DMS153 treated with DMSO at 0.1 percent for 48 hours (cell line): ENCODE results near the gene DHRS11.

Experiments used
- DNase-seq: peaks from one replicate; lab custom pipeline; 2025; ENCODE audit not compliant: unreplicated experiment; lab: John Stamatoyannopoulos, UW

Gene DHRS11

DNA sequence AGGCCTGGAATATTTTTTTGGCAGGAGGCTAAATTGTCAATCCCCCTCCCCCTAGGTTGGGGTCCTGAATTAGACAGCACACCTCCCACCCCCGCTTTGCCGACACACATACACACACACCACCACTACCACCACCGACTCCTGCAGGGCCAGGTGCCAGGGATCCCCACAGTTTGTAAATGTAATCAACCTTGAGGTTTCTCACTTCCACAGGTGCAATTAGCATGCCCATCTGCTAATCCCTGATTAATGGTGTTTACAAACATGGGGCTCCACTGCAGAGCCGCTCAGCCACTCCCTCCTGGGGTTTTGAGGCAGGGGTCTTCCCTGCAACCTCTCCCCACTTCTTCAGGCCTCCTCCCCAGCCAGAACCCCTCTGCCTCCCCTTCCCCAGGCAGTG, 21.5 kb downstream of the DHRS11 start:
- DNase-seq = no peak

DNA sequence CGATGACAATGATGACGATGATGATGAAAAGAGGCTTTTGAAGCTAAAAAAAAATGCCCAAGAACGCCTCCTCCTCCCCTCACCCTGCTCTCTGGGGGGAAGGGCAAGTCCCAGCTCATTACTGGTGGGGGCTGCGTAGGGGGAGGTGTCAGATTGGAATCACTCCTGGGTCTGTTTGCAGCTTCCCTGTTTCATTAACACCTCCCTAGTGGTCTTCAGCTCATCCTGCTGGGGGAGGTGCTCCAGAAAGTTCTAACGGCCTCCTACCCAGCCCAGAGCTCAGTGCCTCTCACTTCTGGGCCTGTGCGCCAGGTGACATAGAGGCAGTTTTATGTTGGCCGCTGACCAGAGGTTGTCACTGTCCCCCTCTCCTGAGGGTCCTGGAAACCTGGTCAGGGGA, 22.4 kb downstream of the DHRS11 start:
- DNase-seq = no peak

DNA sequence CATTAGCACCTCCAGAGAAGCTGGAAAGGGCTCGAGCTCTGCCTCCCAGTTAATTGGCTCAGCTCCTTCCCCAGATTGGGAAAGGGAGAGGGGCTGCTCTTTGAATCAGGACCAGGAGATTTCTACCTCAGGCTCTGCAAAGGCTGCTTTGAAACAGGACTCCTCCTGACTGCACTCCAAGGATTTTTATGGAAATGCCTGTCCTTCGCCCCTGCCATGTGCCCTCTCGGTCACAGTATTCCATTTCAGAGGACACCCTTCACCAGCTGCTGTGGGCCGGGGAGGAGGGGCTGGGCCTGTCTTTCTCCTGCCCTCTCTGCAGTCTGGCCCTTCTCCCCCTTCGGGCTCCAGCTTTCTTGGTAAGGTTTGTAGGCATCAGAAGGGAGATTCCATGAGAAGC, 23.3 kb downstream of the DHRS11 start:
- no peak for DNase-seq

DNA sequence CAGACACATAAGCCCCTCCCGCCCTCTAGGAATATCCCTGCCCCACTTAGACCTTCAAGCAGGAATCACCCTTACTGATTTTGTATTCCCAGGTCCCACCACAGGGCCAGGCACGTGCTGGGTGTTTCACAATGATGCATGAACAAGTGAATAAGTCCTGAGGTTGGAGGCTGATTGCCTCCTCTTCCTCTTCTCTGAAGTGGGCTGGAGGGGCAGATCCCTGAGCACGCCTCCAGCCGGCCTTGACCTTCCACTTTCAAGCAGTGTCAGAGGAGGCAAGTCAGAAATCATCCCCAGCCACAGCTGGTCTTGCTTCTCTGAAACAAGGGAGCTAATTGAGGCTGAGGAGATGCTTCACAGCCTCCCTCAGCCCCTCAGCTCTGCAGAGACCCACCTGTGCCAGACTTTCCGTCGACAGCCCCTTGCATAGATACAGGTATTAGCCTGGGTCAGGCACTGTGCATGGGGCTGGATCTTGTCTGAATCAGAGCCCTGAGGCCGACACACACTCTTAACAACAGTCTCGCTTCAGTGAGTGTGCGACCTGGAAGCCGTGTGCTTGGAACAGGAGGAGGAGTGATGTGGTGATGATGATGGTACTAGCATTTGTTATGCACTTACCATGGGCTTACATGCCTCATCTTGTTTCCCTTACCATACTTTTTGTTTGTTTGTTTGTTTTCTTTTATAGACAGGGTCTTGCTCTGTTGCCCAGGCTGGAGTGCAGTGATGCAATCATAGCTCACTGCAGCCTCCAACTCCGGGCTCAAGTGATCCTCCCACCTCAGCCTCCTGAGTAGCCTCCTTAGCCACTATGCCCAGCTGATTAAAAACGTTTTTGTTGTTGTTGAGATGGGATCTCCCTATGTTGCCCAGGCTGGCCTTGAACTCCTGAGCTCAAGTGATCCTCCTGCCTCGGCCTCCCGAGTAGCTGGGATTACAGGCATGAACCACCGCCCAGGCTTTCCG, 24.7 kb downstream of the DHRS11 start:
- DNase-seq = no peak

DNA sequence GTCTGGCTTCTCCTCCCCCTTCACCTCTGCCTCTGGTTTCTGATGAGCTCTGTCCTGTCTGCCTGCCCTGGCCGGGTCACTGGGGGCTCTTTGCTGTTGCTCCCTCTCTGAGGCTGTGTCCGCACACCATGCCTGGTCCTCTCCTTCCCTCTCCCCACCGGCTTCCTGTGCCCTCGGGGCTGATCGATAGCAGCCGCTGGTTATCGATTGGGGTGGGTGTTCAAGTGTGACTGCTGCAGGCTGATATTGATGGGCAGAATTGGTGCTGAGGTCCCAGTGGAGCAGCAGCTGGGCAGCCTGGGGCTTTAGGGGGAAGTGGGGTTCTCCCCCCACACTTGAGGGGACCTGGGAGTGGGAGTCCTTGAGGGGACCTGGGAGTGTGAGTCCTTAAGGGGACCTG, 26.1 kb downstream of the DHRS11 start:
- no peak for DNase-seq

DNA sequence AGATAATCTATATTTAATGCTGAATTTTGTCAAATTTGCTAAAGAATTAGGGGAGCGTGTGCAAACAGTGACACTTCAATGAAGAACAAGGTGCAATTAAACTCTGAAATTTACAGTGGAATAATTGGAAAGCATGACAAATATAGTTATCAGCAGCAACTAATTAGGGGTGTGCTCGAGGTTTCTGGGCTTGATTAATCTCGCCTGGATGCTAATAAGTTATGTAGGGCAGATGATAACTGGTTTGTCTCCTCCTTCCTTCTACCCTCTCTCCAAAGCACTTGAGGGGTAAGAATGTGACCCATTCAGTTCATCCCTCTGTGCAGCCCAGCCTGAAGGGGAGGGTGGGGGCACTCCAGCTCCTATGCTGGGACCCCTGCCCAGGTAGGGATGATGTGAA, 31.6 kb downstream of the DHRS11 start:
- no peak for DNase-seq

DNA sequence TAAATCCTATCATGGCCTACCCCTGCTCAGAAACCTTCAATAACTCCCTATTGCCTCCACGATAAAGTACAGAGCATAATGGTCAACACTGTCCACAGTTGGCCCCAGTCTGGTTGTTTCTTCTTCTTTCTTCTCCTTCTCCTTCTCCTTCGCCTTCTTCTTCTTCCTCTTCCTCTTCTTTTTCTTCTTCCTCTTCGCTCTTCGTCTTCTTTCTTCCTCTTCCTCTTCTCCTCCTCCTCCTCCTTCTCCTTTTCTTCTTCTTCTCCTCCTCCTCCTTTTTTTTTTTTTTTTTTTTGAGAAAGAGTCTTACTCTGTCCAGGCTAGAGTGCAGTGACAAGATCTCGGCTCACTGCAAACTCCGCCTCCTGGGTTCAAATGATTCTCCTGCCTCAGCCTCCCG, 33.5 kb downstream of the DHRS11 start:
- no peak for DNase-seq

DNA sequence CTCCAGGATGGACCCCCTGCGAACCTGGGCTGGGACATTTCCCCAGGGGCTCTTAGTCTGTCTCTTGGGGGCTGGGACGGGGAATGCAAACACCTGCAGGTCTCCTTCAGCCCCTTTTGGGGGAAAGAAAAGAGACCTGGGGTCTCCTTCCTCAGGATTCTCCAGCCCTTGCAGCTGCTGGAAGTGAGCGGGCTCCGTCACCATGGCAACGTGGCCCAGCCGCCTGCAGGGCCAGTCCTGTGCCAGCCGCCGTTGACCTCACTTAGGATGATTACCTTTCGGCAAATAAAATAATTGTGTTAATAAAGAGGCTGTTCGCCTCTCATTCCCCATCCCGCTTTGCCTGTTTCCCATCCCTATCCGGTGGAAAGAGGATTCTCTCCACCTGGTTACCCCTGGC, 35.4 kb downstream of the DHRS11 start:
- DNase-seq = peak; percentile 23

DNA sequence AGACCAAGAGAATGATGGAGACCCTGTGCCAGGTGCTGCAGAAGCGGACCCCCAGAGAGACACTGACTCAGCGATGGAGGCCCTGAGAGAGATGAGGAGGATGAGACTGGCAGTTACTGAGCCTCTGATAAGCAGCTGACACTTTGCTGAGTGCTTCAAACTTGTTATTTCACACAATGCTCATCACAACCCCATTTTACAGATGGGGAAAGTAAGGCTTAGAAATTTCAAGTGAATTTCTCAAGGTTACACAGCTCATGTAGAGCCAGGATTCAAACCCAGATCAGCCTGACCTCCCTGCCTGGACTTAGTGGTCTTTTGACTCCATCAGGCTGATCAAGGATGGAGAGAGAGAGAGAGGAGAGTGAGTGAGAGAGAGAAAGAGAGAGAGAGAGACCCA, 36.9 kb downstream of the DHRS11 start:
- no peak for DNase-seq

DNA sequence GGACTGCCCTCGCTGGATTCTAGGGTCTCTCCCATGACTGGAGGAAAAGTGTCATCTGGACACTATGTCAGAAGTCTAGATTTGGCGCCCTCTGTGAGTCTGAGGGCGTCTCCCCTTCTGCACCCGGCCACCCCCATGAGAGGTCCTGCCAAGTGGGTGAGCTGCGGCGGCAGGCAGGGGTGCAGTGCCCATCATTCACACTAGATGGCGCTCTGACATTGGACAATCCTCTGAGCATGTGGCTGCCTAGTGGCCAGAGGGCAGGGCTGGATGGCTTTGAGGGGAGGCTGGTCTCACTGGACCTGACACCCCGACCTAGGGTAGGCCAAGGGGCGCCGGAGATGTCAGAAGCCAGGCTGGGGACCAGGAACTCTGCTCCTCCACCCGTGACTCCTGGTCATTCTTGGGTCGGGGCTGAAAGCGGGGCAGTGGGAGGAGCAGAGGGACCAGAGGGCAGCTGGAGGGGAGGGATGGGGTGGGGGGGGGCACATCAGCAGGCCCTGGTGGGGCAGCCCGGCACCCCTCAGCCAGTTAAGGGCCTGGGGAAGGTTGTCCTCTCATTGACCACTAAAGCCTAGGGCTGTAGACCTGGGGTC, 37.7 kb downstream of the DHRS11 start:
- DNase-seq = peak; percentile 67

DNA sequence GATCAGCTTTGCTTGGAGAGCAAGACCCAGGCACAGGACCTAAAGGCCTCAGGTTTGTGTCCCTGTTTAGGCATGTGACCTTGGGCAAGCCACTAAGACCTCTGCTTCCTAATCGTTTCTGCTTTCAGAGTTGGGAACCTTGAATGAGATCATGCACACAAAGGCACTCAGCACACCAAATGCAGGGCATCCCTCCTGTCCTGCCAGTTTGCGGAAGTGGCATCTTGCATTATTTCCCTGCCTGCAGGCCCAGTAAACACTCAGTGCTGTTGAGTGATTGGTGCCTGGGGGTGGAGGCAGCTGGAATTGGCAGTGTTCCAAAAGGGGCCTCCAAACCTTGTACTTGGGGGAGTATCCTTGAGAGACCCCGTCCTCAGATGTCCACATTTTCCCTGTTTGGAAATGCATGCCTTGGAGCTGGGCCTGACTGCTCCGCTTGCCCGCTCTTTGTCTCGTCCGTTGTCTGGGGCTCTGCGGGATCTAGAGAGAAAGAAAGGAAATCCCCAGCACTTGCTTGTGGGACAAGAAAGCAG, 38.4 kb downstream of the DHRS11 start:
- no peak for DNase-seq

DNA sequence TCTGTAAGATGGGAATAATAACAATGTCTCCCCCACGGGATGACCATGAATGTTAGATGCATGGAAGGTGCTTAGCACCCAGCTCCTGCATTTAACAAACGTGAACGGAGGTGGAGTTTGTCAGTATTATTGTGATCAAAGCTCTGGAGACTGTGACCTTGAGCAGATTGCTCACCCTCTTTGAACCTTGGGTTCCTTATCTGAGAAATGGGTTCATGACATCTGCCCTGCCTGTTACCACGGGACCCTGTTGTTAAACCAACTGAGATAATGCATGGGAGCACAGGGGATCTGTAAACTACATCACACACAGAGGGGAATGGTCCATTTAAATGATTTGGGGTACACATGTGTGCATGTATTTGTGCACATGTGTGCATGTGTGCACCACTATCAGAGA, 39.3 kb downstream of the DHRS11 start:
- no peak for DNase-seq

DNA sequence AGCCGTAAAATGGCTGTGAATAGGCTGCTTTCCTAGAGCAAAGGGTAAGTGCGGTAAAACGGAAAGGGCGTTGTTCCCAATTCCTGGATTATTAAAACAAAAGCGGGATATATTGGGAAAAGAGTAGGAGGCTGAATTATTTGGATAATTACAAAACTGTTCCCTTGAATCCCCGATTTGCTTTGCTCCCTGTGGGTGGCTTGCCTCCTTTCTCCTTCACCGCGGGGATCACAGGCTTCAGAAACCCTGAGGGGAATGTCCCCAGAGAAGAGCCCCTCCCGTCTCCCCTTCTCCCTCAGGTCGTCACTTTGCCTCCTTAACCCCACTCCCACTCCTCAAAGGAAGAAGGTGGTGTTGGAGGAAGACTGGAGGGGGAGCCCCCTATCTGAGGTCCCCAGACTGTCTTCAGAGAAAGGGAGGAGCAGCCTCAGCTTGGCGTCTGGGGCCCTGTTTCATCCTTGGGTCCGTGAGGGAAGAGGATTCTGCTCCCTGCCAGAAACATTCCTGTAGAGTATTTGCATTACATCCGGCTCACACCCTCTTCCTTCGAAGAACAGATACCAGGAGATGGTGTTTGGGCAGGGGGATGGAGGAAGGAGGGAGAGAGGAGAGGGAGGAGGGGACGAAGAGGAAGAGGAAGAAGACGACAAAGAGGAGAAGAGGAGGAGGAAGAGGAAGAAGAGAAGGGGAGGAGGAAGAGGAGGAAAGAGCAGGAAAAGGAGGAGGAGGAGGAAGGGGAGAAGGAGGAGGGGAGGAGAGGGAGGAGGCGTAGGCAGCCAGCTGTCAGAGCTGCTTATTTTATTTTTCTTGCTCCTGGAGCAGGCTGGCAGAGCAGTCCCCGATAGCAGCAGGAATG, 41.5 kb downstream of the DHRS11 start:
- DNase-seq = no peak

DNA sequence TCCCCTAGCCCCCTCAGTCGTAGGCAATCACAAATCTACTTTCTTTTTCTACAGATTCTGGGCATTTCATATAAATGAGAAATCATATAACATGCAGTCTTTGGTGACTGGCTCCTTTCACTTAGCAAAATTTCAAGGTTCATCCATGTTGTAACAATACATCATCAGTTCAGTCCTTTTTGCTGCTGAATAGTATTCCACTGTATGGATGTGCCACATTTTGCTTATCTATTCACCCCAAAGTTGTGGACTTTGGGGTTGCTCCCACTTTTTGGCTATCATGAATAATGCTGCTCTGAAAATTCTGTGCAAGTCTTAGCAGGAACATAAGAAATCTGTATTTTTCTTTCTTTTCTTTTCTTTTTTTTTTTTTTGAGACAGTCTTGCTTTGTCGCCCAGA, 48.7 kb downstream of the DHRS11 start:
- DNase-seq = no peak

DNA sequence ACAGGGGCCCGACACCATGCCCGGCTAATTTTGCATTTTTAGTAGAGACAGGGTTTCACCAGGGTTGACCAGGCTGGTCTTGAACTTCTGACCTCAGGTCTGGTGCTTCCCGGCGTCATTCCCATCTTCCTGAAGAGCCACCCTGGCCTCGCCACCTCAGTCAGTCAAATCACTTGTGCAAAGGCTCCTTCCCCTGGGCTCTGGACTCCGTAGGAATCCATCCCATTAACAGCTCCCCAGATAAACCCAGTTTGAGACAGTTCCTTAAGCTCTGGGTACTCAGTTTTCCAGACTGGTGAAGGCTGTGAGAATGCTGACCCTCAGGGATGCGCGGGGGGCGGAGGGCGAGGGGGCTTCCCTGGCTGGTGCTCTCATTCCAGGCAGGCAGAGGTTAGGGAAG, 49.2 kb downstream of the DHRS11 start:
- DNase-seq = no peak

DNA sequence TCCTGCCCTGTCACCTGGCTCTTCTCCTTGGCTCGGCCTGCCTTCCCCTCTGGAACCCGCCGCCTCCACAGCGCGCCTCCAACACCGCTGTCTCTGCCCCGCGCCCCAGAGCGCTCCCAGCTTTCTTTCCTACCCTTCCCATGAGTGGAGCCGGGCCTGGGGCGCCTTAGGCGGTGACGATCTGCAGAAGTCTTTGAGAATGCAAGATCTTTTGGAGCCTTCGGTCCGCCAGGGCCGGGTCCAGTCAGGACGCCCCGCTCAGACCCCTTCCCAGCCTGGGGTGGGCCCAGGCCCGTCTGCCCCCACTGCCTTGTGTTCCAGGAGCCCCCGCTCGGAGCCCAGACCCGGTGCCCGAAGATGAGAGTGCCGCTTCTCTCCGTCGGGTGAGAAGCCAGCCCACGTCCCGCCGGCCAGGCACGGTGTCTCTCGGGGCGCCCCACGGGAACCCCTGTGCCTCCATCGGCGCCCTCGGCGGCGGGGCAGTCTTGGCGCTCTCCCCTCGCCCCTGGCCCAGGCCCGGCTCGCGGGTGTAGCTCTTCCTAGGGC, 49.7 kb downstream of the DHRS11 start:
- DNase-seq = no peak

DNA sequence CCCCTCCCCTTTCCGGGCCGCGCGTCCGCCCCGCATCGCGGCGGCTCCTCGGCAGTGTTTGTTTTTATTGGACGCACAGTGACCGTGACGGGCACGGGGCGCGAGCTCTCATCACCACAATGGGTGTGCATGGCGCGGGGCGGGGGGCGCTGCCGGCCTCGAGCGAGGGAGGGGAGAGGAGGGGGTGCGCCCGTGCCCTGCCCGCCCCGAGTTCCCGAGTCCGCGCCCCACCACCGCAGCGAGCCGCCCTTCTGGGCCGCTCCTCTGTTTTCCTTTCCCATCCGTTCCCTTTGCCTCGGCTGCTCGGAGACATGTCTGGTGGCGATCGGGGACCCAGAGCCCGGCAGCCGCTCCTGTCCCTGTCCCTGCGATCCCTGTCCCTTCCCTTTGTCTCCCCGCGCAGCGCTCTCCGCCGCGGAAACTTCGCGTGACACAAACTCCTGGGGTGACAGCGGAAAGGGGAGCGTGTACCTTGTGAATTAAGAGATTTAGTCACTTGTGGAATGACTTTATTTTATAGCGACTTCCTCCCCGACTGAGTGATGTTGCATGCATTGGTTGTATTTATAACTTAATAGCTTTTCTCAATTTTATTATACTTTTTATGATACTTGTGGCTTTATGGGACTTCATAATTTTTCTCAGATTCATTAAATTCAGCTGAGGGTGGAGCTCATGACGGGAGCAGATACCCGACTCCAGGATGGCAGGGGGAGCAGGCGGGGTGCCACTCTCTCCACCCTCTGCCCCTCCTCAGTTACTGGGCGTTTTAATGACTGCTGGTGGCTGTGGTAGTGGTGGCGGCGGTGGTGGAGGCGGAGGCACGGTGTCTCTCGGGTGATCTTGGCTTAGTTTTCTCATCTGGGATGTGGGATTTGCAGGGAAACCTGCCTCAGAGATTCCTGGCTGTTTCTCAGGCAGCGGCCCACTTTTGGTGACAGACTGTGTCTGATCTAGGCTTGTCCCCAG, 50.5 kb downstream of the DHRS11 start:
- no peak for DNase-seq

DNA sequence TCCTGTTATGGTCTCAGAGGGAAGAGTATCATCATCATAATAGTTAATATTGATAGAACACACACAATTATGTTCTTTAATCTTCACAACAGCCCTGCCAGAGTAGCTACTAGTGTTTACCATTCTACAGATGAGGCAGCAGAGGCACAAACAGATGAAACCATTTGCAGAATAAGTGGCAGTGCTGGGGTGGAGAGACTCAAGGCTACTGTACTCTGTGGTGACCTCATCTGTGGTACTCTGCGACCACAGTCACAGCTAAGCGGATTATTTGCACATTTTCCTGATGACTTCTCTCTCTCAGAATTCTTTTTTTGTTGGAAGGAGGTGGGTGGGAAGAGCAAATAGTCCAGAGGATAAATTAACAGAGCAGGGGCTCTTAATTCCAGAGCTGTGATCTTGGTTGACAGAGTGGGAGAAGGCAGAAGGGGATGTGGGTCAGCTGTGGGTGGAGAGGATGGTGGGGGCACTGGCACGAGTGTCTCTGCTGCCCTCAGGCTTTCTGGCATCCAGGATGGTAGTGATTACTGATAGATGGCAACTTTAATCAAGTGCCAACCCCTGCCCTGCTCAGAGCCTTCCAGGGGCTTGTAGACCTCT, 51.5 kb downstream of the DHRS11 start:
- DNase-seq = no peak

DNA sequence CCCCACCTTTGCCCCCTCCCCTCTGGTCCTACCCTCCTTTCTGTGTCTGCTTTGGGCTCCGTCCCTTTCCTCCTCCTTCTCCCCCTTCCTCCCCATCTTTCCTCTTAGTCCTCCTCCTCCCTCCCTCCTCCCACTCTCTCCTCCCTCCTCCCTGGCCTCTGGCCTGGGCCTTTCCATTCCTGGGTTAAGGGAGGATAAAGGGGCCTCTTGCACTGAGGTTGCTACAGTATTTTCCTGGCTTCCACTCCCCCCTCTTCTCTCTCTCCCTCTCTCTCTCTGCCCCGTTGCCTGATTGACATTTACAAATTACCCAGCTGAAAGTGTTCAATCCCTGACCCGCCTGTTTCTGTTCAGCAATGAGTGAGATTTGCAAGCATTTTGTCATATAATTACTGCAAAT, 53.7 kb downstream of the DHRS11 start:
- no peak for DNase-seq

DNA sequence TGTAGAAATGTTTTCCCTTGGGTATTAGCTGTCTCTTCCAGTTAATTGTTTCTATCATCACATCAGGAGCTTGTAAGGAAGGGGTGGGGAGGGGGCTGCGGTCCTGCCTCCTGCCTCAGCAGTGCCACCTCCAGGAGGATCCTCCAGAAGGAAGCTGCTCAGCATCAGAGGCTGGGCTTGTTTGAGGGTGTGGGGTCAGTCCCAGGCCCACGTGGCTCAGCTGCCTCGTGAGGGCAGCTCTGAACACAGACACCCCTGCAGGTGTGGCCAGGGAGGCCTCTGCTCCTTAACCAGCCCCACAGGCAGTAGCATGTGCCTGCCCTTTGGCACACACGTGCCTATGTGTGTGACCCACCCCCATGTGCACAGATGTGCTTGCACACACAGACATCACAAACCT, 56.0 kb downstream of the DHRS11 start:
- DNase-seq = no peak
